ENCODE measurements around the gene RACGAP1.
"Not testable (repeated sequence)": the region's sequence is repeated elsewhere in the genome, so short reads cannot be mapped to it uniquely, and the experiment has no call there.

RACGAP1 gene

DNA sequence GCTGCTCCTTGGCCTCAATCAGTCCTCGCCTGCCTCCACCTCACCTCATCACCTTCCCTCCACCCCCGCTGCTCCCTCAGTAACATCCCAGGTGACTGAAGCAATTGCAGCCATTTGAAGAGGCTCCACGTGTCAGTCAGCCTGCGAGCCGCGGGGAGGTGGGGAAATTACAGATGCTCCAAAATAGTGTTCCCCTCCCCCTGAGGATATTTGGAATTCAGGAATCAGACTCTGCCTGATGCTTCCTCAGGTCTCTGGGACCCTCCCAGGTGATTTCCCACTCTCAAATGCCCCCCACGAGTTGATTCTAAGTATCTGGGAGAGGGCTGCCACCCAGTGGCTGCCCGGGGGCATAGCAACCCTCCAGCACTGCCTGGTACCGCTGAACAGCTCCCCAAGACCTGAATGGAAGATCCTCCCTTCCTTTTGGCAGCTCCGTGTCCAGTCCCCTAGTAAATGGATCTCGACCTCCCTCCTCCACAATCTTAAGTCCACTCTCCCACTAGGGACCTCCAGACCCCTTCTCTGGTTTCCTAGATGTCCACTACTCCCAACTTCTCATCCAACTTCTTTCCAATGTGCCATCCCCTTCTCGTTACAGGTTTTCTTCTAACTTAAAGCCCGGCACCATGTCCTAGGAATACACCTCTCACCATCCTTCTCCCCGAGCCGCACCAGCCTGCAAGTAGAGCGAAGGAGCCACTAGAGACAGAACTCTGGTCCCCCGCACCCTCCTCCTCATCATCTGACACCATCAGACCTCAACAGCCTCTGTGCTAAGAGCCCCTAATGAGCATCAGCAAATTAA, 30.7 kb upstream of the RACGAP1 start:
- peak; percentile 60 for DNase-seq

DNA sequence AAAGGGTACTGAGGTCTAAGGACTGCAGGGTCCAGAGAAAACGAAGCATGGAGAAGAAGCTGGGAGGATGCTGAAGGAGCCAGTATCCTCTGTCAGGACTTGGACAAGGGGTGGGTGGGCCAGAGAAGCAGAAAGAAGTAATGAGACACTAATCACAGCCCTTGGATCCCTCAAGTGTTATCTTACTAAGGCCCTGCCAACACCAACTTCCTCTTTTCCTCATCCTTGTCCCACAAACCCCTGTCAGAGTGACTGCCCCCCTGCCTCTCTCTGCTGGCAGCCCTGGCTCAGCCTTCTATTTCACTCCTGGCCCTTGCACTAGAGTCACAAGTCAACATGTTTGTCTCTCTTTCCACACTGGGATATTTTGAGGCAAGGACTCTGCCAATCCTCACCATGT, 28.3 kb upstream of the RACGAP1 start:
- no peak for DNase-seq

DNA sequence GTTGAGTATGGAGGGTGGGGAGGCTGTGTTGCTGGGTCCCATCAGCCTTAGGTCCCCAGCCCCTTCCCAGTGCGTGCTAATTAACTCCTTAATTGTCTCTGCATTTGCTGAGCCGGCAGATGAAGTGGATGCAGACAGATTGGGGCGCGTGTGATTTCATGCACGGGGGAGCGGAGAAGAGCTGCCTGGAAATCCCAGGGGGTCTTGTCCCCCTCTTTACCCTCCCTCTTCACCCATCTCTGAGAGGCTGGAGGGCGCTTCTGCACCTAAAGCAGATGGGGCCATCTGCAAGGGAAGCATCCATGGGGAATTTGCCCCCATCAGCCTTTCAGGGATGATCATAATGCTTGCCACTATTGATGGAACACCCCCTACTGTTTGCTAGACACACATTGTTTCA, 27.7 kb upstream of the RACGAP1 start:
- no peak for DNase-seq

DNA sequence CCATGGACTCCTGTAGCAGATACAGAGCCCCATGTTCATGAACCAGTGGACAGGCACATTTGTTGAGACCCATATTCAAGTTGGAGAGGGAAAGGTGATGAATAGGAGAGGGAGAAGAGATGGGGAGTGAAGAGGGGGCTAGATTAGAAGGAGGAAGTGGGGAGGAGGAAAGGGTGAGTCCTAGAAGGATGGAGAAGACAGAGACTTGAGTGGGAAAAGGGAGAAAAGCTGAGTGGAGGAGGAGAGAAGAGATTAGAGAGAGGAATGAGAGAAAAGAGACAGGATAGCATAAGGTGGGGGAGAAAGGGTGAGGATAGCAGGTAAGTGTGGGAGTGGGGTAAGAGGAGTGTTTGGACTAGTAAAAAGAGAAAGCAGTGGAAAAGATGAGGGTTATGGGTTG, 27.2 kb upstream of the RACGAP1 start:
- DNase-seq = no peak

DNA sequence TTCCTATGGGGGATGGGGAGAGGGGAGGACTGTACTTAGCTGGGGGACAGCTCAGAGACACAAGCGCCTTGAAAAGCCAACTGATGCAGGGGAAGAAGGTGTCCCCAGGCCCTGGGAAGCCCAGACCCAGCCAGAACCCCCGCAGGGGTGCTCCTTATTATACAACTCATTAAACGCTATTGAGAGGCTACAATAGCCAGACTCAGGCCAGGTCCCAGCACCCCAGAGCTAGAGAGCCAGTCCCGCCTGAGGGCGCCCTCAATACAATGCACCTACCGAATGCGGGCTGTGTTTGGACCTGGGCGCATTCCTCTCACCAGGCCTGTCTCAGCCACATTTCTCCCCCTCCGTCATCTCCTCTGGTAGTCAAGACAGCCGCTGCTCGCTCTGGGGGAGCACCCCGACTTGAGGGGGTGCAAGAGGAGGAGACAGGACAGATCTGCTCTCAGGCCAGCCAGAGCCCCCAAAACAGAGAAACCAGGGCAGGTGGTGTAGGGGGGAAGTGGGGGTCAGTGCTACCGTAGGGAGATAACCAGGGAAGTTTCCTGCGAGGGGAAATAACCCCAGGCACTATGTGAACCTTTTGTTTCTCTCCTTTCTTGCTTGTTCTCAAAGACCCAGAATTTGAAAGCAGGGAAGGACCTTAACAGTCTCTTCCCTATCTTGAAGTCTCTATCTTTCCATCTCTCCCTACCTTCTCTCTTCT, 26.0 kb upstream of the RACGAP1 start:
- no peak for DNase-seq

DNA sequence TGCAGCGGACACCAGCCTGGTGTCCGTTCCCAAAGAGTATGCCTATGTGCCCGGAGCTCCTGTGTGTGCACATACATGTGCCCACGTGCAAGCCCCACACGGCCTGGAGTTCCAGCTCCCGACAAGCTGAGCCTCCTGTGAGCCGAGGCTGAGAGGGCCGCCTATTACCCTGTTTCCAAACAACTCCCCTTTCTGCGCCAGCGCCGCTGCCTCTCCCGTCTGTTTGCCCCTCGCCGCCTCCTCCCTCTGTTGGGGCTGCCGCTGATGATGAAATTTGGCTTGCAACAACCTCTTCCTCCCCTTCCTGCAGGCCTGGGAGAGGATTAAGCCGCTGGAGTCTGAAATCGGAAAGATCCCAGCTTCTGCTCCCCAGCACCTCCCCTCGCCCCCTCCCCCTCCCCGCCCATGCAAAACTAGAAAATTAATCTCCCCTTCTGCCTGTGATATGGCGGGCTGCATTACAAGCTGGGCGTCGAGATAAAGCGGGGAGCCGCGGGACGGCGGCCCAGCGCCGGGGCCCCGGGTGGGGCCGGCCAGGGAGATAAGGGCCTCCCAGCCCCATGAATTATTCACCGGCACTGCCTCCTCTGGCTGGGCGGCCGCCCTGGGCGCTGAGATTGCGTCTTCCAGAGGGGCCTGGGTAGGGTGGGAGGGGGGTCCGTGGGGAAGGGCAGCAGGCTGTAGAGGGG, 25.3 kb upstream of the RACGAP1 start:
- DNase-seq = no peak

DNA sequence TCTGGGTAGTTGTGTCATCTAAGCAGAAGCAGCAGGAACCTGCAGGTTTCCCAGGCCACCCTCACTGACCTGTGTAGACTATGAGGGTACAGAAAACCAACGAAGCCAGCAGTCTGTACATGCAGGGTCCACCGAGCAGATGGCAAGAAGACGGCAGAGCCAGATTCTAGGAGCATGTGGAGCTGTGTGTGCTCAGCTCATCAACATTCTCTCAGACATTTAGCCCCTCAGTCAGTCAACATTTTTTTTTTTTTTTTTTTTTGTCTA, 24.8 kb upstream of the RACGAP1 start:
- DNase-seq = no peak

DNA sequence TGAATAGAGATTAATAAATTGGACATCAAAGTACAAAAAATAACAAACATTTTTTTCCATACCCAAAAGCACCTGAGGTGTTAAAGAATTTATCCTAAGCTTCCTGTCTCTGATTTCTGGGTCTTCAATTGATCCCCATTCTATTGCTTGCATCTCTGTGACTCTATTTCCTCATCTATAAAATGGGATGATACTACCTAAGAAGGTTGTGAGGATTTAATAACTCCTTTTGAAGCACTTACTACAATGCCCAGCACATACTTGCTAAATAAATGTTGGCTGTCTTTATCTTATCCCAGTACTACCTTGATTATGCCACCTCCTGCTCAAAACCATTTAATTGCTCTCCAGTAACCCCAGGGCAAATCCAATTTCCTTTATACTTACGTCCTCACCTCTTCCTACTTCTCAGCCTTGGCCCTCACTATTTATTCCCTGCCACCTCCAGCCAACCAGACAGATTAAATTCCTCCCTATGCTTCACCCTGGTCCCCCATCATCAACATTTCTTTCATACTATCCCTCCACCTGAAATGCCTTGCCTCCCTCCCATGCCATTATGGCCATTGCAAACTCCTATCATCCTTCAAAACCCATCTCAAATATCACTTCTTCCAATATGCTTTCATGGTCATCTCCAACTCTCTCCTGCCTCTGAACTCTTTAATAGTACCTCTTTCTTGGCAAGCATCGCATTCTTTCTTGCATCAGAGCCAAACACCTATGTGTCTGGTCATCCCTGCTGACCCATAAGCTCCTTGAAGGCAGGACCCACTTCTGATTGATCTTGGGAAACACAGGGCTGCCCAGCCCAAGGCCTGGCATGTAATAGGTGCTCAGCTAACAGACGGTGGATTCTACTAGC, 24.2 kb upstream of the RACGAP1 start:
- DNase-seq = no peak

DNA sequence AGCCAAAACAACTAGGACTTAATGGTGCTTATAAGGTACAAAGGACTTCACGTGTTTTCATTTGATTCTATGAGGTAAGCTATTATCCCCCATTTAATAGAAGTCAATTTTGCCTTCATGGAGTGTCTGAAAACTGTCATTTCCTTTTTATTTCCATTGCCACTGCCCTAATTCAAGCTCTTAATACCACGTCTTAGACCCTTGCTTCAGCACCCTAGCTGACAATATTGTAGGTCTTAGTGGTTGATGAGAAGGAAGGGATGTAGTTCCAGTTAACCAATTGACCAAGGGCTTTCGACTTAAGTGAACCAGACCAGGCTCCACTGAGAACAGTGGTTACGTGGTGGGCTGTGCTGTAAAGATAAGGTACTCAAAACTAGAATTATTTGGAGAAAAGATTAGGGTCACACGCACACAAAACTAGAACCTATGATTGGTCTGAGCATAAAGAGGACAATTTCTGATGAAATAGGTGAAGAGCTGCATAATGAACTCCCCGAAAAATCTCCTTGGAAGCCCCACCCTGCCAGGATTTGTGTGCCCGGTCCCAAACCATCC, 22.5 kb upstream of the RACGAP1 start:
- DNase-seq = no peak

DNA sequence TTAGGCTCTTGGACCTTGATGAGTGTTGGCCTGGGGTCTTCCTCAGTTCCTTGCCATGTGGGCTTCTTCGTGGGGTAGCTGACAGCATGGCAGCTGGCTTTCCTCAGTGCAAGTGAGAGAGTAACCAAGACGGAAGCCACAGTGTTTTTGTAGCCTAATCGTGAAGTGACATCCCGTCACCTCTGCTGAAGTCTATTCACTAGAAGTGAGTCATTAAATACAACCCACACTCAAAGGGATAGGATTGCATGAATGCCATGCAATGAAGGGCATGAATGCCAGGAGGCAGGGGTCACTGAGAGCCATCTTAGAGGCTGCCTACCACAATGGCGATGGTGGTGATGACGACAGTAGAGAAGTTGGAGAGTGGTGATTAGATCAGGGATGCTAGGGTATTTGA, 18.6 kb upstream of the RACGAP1 start:
- DNase-seq = no peak

DNA sequence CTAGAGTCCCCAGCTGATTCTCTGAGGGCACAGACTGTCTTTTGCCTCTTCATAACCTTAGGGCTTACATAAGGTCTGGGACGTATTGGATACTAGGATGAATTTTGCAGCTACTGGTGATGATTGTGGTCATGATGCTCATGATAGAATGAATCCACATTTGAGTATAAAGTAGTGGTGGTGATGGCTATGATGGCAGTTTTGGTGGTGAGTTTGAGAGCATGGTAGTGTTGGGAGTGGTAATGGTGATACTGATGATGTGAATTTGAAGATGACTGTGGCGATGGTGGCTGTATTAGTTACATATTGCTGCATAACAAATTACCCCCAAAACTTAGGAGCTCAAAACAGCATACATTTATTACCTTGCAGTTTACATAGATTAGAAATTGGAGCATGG, 18.0 kb upstream of the RACGAP1 start:
- DNase-seq = no peak

DNA sequence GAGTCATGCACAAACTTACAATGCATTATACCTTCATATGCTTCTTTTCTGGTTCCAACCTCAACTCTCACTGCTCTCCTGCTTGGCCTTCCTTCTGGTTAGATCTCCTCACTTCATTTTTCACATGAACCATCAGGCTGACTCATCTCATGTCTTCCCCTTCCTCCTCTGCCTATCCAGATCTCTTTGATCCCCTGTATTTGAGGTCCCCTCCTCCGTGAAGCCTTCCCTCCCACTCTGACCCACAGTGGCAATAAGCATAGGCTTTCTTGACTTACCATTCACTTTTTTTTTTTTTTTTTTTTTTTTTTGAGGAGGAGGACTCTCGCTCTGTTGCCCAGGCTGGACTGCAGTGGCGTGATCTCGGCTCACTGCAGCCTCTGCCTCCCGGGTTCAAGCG, 17.4 kb upstream of the RACGAP1 start:
- no peak for DNase-seq

DNA sequence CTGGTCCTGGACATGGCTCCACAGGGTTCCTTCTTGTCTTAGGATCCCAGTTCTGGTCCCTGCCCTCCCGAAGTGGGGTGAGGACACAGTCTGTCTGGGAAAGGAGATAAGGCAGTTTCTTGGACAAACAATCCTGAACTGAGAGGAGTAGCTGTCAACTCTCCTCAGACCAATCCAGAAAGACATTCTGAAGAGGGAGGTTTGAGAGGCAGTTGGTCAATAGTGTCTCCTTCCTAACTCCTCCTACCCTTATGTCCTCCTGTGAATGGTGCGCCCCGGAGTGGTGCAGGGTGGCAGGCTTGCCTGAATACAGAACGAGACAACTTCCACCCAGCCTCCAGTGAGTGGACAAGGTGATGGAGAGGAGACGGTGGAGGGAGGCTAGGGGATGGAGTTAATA, 16.7 kb upstream of the RACGAP1 start:
- DNase-seq = no peak

DNA sequence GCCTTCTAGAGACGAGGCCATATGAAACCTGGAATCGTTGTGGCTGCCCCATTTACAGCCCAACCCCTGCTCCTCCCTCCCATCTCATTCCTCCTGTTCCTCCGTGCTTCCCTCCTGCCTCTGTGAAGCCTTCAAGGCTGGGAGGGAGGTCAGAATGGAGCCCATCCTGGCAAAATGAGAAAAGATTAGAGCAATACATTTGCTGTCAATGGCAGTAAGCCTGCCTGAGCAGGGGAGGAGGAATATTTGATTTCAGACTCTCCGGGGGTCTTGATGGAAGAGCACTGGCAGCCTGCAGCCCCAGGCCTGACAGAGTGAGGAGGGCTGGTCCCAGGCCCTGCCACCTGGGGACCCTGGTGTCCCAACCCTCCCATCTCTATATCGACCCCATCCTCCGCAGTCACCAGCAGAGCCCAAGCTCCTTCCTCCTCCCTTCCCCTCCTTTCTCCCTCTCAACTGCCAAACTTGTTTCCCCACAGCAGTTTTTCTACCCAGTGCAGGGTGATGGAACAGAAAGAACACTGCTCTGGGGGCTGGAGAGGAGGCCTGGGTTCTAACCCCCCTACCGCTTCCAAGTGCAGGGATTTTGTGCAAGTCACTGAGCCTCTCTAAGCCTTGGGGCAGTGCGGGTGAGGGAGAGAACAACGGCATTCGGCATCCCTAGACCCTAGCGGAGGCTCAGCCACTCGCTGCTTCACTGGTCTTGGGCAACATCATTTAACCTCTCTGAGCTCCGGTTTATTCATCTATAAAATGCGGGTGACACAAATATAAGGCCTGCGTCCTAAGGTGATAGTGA, 16.0 kb upstream of the RACGAP1 start:
- no peak for DNase-seq

DNA sequence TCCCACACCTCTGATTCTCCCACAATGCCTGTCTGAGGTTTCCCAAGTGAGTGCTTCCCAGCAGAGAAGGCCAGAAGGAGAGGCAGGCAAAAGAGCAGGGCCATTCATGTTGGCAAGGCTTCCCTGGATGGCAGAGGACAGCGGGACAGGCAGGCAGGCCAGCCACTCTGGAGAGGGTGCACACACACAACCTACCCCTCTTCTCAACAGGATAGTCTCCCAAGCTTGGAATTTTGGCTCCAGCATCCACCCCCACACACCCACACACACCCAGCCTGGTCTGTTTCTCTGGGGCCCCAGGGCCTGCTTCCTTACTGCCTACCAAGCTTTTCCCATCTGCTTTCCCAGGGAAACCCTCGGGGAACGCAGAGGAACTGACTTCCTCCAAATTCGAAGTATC, 15.4 kb upstream of the RACGAP1 start:
- DNase-seq = no peak

DNA sequence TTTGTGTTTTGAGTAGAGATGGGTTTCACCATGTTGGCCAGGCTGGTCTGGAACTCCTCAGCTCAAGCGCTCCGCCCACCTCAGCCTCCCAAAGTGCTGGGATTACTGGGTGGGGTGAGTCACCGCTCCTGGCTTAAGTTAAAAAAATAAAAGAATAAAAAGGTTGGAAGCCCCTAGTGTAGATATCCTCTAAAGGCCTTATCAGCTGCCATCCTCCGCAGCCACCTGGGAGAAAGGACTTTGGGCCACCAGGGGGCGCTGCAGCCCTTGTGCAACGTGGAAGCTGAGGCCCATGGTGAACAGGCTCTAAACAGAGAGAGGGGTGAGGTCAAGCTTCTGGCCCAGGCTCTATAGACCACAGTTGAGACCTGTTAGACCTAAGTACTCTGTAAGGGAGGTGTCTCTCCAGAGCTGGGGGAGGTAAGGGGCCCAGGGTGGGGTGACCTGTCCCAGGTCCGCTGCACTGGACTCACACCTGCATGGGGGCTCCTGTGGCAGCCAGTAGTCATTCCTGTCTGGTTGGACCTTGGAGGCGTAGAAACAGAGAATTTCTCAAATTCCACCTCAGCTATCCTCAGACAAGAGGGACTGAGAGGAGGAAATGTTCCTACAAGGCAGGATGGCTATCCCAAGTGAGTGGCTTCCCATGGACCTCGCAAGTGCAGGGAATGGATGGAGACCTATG, 14.0 kb upstream of the RACGAP1 start:
- DNase-seq = peak; percentile 93

DNA sequence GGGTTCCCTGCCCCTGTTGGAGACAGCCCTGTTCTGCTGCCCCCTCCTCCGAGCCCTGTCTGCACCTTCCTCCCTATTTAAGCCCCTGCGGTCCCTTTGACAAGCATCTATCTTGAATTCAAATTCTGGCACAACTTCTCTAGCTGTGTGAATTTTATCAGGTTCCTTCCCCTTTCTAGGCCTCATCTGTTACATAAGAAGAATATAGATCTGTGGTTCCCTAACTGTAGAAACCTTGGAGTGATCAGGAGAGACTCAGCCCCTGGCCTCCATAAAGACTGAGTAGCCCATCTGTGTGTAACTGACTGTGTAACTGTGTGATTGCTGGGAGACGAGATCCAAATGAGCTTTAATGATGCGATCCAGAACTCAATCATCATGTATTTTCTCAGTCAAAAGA, 13.0 kb upstream of the RACGAP1 start:
- no peak for DNase-seq

DNA sequence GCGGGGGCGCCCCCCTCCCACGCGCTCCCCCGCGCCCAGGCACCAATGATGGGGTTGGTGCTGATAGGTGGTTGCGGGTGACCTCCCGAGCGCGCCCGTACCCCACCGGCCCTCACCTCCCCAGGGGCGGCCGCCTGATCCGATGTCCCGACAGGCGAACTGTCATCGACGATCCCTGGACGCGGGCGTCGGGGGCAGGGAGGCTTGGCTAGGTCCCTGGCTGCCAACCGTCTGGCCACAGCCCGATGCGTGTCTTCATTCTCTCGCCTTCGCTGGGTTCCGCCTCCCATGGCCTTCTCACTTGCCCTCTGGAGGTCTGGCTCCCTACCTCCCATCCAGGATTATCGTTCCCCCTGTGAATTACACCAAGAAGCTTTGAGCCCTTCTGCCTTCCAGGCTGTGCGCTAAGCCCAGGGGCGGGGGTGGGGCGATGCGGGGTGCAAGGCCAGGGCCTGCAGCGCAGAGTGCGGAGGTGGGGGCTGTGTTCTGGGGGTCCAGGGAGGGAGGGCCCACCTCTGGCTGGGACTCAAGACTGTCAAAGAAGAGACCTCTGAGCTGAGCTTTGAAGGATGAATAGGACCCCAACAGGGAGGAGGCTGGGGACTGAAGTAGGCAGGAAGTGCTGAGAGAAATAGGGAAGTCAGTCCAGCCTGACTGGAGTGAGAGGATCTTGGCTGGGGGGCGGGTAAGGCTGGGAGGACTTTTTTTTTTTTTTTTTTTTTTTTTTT, 7.7 kb upstream of the RACGAP1 start:
- no peak for DNase-seq

DNA sequence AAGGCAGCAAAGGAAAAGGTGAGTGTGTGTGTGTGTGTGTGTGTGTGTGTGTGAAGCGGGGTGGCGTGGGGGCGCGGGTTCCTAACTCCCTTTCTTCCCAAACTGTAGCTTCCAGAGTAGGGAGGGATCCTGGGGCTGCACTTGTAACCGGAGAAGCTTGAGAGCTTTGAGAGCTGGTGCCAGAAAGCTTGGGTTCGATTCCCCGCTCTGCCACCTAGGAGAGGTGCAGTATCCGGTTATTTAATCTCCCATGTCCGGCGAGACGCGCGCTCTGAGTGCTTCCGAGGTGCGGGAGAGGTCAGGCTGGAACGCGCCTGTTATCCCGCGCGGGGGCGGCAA, 7.2 kb upstream of the RACGAP1 start:
- DNase-seq = no peak

DNA sequence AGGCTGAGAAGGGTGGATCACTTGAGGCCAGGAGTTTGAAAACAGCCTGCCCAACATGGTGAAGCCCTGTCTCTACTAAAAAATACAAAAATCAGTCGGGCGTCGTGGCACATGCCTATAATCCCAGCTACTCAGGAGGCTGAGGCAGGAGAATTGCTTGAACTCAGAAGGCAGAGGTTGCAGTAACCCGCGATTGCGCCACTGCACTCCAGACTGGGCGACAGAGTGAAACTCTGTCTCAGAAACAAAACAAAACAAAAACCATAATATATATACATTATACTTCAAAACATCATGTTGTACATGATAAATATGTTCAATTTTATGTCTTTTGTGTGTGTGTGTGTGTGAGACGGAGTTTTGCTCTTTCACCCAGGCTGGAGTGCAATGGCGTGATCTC, 5.2 kb upstream of the RACGAP1 start:
- not testable (repeated sequence) for DNase-seq

DNA sequence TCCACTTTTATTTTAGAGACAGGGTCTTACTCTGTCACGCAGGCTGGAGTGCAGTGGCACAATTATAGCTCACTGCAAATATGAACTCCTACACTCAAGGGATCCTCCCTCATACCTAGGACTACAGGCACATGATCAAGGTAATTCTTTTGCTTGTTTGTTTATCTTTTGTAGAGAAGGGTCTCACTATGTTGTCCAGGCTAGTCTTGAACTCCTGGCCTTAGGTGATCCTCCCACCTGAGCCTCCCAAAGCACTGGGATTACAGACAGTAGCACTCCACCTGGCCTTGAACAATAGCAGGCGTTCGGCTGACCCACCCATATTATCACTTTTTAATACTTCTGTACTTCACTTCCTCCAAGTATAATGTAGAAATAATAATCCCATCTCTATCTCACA, 1.4 kb upstream of the RACGAP1 start:
- no peak for DNase-seq
